A204.1 (cell line): Measurements from ENCODE around the gene PLEKHG1.

Source experiments
- FAIRE-seq: peaks from 2 replicates; lab custom pipeline; 2012; peaks lifted over from hg19 to GRCh38; lab: Jason Lieb, UNC

PLEKHG1 gene

DNA sequence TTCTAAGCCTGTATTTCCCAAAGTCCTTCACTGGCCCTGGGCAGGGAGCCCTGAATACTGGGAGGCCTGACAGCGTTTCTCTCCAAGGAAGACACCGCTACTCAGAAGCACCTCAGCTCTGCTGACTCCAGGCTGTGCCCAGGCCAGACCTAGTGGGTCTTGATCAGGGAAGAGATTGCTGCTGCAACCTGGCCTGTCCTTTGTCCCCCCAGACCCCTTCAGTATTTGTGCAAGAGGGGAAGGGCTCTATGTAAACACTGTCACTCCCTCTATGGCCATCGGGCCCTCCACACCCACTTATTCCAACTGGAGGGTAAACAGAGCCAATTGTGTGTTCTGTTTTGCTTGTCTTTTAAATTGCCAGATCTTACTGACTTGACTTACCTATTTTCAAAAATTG lies 20.6 kb downstream of the PLEKHG1 start:
- no peak for FAIRE-seq

DNA sequence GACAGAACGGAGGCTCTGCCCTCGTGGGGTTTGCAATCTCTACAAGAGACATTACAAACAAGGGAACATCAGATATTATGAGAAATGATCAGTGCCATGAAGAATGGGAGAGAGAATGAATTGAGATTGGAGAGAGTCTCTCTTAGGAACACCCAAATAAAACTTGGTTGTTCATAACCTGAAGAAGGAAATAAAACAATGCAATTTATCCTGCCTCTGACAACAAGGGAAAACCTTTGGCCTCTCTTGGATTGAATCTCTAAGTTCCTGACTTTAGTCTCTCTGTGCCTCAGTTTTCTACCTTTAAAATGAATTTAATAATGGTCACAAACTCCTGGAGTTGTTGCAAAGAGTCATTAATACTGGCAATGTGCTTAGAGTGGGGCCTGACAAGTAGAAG lies 21.1 kb downstream of the PLEKHG1 start:
- no peak for FAIRE-seq

DNA sequence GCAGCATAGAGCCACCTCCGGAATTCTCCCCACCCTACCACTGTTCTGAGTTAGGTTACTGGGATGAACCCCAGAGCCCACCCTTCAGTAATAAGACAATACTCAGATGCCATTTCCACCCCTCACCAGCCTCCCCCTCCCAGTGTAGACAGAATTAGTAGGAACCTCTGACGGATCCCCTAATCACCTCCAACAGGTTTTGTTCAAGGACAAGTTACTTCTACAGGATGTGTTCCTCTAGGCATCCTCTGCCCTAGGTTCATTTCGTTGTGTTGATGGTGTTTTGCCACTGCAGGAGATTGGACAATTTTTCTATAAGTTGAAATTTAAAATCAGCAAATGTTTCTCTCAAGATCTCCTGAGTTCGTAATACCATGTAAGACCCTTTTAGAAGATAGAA lies 22.8 kb downstream of the PLEKHG1 start:
- no peak for FAIRE-seq

DNA sequence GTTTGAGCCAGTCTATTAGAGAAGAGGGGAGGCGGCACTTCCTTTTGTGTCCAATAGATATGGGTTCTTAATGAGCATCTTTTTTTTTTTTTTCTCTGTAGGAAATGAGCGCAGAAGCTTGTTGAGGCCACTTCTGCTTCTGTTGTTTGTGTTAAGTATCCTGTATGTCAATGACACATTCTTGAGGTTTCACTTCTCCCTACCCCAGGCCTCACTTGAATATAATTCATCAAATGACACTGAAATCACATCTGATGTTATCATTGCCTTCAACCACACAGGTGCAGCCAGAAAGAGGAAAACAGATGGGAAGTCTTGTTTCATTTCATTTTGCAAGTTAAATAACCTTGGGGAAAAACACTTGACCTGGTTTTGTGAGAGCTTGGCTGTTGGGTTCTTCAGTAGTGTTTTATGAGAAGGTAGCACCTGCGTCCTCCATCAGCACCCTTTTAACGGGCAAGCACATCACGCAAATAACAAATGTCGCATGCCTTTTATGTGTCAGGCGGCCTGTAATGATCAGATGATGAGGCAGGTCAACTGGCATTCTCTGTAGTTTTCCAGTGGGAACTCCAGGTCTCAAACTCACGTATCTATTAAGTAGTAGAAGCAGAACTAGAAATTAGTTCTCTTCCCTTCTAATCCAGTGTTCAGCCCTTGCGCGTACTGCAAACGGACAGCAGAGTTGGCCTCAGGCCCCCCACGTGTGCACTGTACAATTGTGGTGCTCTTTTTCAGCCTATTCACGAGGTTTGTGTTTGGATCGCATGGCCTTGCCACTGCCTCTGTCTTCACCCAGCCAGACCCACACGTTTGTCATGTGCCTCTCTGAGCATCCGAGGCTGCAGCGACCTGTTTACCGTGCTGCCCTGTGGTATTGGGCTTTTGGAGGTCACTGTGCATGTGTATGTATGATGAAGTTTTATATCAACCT lies 23.5 kb downstream of the PLEKHG1 start:
- no peak for FAIRE-seq

DNA sequence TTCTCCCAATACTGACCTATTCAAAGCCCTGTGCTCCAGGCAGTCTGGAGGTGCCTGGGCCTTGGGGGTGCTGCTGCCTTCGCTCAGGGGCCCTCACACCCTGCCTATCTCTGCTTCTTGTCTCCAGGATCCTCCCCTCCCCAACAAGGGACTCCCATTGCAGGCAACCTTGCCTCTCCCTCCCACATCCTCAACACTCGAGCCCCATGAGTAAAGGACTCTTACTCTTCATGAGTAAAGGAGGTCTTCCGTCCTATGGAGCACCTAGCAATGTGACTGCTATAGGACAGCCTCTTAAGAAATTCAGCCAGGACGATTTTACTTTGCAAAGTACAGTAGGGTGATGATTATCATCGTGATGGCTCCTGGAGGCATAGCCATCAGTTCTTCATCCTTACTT lies 24.5 kb downstream of the PLEKHG1 start:
- FAIRE-seq = no peak

DNA sequence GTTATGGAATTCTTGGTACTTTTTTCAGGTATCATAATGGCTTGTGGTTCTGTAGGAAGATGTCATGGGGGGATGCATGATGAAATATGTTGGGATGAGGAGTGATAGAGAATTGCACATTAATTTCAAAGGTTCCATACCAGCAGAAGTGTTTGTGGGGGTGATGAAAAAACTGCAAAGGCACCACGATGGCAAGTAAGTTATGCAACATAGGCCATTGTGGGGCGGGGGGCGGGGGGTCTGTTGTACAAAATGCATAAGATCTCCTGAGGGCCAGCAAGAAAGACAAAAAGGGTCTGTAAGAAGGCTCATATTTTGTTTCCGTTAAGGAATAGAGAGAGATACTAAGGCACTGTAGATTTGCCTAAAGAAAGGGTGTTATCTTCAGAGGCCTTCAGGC lies 26.2 kb downstream of the PLEKHG1 start:
- FAIRE-seq = no peak

DNA sequence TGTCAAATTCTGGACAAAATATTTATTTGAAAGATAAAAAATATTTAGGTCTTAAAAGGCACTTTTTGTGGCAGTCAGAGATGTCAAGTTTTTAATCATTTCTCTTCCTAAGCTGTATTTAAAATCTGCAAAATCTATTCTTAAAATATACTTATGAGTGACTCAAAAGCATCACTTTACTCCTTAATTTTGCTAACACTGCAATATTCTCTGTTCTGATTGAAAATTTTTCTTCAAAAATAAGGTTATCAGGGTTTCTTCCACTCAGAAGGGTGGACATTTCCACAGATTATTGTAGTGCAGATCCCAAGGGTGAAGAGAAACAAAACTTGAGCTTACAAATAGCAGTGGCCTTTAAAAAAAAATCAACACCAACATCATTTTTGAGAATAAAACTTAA lies 27.5 kb downstream of the PLEKHG1 start:
- FAIRE-seq = no peak

DNA sequence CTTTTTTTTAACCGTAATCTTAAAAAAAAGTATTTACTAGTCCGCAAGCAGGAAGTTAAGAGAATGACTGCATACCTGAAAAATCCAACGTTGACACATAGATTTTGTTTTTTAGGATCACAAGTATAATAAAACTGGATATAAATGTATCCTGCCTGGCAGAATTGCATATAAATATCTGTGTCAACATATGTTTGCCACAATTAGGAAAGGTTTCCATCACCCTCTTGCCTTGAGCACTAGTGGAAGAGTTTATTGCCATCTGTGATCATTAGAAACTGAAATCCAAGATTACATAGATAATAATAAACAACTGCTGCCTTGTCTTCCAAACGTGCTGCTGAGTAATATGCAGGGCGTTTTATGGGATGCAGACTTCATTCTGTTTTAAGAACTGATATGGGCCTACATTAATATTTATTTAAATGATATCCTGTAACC lies 27.9 kb downstream of the PLEKHG1 start:
- FAIRE-seq = no peak

DNA sequence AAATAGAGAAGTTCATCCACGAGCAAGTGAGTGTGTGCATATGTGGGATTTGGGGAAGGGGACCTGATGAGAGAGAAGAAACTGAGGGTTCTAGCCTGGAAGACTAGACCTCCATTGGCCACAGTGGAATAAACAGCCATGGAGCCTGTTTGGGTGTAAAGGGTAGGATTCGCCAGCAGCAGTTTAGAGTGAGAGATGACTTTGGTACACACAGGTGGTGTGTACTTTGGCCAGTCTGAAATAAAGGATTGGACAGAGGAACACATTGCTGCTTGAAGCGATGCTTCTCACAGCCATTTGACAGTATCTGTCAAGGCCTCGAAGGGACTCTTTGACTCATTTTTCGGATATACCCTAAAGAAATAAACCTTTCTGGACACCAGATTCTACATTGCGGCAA lies 29.2 kb downstream of the PLEKHG1 start:
- no peak for FAIRE-seq

DNA sequence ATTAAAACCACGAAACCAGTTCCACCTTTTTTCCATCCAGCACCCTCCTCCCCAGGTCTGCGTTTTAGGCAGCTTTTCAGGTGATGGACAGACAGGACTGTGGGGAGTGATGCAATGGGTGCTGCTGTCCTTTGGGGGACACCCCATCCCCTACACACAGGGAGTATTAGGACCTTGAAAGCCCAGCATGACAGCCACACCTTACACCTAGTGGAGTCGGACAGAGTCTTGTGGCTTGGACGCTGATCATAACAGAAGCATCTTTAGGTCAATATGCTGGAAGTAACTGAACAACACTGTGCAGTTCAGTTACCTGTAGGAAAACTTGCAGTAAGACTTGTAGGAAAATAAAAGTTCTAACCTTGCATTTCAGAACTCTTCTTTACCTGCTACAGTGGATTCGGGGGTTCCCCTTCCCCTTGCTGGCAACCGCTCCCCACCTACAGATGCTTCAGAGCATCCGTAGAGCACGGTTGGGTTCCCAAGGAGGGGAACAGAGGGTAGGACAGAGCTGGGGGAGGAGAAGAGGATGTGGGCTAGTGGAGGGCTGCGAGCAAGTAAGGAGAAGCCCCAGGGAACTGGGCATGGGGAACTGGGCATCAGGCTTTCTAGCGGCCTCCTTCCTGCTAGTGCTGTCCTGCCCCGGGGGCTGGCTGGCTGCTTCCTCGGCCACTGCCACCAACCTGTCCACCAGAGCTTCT lies 31.7 kb downstream of the PLEKHG1 start:
- FAIRE-seq = no peak

DNA sequence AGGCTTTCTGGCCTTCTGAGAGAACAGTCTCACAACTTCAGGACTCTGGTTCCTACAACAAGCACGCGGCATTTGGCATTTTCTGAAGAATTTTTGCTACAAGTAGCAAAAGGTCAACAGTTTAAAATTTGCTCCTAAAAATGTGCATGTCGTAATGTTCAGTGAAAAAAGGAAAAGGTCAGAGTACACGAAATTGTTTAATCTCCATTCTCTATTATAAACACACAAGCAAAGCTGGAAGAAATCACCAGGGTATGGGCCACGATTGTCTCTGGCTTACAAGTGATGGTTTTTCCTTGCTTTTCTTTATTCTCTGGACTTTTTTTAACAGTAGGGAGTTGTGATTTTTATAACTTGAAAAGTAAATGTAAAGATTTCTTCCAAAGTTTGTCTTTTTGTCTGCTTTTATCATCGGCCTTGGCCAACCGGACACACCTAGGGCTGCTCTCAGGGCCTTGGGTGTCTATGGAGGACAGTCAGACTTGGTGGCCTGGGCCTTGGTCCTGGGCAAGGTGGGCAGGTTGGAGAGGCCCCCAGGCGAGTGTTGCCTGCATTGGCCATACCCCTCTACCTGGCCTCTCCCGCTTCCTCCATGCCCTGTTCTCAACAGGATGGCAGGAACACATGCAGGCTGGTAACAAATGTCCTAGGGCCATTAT lies 32.4 kb downstream of the PLEKHG1 start:
- no peak for FAIRE-seq

DNA sequence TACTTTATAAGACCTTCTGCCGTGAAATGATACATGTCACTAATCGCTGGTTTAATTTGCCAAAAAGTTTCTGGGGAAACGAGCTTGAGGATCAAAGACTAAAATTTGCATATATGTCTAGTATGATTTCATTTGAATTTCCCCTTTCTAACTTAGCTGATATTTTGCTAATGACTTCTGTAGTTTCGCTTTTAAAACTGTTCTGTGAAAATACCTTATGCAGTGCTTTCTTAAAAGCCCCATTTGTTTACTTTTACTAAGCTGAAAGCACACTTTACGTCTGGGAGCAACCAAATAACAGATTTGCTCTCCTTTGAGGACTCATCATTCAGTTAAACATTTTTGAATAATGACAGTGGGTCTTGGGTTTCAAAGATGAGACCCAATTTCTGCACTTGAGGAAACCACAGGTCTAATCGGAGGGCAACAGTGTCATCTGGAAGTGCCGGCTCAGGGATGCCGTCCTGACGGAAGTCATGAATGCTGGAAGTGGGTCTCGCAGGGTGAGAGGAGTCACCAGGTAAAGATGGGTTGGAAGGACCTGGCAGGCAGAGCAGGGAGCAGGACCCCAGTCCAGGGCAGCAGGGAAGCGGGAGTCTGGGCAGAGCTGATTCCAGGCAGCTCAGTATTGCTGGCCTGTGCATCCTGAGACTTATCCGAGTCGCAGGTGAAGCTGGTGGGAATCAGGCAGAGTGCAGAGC lies 33.2 kb downstream of the PLEKHG1 start:
- no peak for FAIRE-seq

DNA sequence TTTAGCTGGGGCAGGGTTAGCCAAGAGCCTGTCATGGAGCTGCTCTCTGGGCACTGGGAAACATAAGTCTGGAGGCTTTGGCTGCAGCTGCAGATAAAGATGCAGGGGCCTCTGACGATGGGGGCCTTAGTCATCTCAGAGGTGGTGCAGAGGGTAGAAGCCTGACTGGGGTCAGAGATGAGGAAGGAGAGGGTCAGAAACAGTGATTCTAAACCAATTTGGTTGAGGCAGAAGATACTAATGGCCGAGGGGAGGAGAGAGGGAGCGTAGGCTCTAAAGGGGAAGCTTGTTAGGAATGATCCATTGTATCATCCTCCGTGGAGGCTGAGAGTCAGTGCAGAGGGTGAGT lies 33.8 kb downstream of the PLEKHG1 start:
- no peak for FAIRE-seq

DNA sequence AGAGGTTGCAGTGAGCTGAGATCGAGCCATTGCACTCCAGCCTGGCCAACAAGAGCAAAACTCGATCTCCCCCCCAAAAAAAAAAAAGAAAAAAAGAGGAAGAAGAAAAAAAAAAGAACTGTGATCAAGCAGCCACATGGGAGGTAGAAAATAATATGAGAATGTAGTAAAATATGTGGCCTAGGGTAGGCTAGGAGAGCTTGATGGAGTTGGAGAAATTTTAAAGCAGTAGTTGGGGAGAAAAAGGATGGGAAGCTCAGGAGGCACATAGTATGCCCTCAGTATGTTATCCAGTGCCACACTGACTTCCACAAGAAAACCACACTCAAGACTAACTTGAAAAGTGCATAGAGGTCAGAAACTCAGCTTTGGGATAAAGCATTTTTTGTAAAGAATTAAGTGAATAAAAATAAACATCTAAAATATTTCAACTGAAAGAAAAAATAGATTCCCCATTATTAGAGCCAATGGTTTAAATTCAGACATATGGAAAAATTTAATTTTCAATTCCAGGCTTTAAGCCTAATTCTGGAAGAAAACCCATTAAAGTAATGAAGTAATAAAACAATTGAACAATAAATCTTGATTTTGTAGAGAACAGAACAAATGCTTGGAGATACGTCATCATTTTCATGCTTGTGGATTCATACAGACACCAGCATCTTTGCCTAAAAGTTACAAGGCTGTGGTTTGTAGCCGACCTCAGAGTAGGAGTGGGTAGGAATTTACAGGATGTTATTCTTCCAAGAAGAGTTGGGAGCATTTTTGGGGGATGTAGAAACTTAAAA lies 34.7 kb downstream of the PLEKHG1 start:
- no peak for FAIRE-seq

DNA sequence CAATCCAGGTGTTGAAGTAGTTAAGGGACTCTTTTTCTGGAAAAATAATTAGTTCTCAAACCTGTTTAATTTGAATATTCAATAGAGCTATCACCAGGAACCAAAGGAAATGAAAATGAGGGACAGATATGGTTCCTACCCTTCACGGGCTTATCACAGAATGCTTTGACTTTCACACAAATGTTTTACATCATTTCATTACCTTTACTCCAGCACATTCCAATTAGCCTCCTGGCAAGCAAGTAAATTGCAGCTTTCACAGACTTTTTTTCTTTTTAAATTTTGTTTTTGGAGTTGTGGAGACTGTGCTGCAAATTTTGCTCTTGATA lies 35.2 kb downstream of the PLEKHG1 start:
- FAIRE-seq = no peak

DNA sequence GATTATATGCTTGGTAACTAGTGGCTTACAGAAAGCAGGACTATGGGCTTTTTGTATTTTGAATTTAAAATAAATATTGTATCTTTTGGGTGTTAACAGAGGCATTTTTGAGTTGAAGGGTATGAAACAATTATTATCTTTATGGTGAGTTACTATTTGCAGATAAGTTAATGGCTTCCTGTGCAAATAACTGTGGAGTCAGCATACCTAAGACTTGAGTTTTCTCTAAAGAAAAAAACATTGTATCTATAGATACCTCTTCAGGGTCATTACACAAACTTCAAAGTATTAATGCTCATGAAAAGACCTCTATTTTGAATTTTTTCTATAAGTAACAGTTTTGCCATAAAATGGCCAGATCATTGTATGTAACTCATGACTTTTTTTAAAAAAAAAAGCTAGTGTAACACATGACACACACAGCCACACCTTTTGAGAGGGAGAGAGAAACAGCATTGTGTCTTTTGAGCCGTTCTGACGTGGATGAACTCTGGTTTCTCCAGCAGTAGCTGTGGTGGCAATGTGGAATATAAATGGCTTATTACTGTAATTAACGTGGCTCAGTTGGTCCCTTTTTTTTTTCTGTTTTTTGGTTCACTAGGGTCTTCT lies 36.3 kb downstream of the PLEKHG1 start:
- no peak for FAIRE-seq

DNA sequence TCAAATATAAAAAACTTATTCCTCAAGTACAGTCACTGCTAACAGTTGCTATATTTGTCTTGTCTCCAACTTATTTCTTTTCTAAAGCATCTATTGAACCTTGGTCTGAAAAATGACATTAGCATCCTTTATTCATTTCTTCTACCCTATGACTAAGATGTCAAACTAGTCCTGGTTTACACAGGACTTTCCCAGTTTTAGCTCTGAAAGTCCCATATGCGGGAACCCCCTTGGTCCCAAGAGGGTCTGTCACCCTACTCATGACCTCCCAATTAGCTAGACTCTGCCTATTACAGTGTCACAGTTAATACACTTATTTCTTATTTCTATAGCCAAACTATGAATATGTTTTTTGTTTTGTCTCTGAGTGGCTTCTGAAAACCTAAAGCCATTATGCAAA lies 37.1 kb downstream of the PLEKHG1 start:
- no peak for FAIRE-seq

DNA sequence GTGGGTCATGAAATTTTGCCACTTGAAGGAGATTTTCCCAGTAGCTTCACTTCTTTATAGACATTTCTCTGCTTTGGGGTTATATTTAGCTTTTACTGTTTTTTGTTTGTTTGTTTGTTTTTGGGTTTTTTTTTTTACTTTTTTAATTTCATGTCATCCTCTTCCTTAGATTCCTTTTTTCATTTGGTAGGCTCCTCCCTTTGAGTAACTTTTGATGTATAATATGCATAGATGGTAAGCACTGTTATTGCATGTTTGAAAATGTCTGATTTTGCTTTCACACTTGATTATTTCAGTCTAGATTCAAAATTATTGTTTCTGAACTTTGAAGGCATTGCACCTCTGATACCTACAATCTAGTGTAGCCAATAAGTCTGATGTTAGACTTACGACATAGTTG lies 37.6 kb downstream of the PLEKHG1 start:
- no peak for FAIRE-seq

DNA sequence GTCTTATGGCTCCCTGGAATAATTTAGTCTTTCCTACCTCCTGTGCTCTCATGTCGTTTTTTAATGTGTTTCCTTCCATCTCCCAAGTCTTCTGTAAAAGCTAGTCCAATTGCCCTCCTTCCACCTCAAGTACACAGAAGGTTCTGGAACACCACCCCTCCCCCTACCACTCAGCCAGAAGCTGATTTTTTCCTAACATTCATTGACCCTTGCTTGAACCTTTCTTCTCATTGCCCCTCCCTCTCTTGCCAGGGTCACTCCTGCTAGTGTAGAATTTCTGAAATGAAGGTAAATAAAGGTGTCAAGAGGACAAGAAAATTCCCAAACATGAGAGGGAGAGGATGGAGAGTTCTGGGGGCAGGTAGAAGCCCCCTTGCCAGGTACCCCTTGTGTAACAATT lies 38.6 kb downstream of the PLEKHG1 start:
- FAIRE-seq = no peak

DNA sequence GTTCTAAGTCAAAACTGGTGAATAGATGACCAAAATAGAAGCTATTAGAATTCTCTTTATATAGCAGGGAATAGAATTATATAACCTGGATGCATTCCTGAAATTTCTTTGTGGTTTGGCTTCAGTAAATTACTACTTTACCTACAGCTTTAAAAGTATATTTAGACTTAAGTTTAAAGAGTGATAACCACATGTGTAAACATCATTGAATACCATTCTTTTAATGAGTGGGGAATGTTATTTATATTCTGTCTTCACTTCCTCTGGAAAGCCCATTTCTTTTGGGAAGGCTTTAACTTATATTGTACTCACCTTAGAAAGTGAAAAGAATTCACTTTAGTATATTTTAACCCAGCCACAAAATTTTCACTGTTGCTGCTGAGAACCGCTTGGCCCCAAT lies 39.1 kb downstream of the PLEKHG1 start:
- no peak for FAIRE-seq

DNA sequence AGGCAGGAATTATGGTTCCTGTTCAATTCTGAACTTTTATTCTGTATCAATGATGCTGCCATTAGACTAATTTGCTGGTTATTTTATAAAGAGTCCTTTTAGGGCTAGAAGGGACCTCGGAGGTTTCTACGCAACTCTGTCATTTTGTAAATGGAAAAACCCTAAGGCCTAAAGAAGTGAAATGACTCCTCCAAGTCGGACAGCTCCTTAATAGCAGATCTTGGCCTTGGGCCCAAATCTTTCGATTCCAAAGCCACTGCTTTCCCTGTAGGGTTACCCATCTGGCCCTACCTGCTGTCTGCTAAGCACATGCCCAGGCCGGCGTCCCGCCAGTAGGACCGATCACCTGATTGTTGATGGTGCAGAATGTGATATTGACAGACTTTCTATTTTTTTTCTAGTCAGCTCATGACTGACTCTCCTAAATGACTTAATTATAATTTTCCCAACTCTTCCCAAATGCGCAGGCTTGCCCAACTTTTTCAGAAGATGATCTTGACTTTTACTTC lies 40.2 kb downstream of the PLEKHG1 start:
- FAIRE-seq = no peak
